Measurements from ENCODE around the gene ZMYND8. TPM values are rescaled to one million over a fixed set of nuclear protein-coding genes. Genes with fewer than 3 reads are reported as not detected.

Gene ZMYND8
- total RNA-seq, 4 donors from 2014 or later, result 22.7 to 44.5 (median 28.6) TPM

DNA sequence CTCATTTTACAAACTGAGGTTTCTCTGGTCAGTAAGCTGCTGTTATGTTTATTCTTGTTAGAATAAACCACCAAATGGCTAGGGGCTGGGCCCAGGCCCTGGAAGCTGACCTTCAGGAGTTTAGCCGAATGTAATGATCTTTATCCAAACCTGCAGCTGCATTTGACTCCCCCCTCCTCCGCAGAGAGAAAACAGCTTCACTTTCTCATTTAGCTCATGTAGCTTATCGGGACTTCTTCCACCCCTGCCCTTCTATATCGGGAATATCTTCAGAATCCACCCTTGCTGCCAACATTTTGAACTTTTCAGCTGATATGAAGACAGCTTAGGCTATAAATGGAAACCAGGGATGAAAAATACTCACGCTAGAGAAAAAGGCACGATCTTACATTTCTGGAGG lies 102.6 kb downstream of the ZMYND8 start:
- TF ChIP-seq, protein P1, sequence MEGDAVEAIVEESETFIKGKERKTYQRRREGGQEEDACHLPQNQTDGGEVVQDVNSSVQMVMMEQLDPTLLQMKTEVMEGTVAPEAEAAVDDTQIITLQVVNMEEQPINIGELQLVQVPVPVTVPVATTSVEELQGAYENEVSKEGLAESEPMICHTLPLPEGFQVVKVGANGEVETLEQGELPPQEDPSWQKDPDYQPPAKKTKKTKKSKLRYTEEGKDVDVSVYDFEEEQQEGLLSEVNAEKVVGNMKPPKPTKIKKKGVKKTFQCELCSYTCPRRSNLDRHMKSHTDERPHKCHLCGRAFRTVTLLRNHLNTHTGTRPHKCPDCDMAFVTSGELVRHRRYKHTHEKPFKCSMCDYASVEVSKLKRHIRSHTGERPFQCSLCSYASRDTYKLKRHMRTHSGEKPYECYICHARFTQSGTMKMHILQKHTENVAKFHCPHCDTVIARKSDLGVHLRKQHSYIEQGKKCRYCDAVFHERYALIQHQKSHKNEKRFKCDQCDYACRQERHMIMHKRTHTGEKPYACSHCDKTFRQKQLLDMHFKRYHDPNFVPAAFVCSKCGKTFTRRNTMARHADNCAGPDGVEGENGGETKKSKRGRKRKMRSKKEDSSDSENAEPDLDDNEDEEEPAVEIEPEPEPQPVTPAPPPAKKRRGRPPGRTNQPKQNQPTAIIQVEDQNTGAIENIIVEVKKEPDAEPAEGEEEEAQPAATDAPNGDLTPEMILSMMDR (IDR thresholded peaks at IDR 0.05), result no peak
- no peak for DNase-seq (ENCODE audit: low spot score)
- ATAC-seq (ENCODE audit: low FRiP score), result no peak

- no peak for DNase-seq (ENCODE audit: low spot score)
- no peak for ATAC-seq (ENCODE audit: low FRiP score)
- TF ChIP-seq, protein P1 (IDR thresholded peaks at IDR 0.05), result no peak
Measured at GRCh38 chr20:47252879-47253307, 103.6 kb downstream of the ZMYND8 start.

DNA sequence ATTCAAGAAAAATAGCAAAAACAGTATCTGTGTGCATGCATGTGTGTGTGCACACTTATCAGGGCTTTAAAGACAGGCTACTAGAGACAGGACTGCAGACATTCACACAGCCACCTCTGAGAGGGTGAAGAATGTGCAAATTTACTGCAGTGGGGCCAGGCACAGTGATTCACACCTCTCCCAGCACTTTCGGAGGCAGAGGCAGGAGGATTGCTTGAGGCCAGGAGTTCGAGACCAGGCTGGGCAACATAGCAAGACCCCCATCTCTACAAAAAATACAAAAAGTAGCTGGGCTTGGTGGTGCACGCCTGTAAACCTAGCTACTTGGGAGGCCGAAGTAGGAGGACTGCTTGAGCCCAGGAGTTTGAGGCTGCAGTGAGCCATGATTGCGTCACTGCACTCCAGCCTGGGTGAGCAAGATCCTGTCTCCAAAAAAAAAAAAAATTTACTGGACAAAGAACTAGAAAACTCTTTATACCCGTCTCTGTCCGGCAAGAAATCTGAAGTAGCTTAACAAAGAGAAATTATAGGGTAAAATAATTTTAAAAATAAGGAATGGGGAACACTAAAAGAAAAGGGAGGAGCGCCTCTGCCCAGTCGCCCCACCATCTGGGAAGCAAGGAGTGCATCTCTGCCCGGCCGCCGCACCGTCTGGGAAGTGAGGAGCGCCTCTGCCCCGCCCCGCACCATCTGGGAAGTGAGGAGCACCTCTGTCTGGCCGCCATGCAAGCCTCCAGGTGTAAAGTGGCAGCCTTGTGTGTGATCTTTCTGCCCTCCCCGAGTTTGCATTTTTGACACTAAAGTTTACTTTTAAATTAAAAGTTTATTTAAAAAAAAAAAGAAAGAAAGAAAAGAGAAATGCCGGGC lies 105.1 kb downstream of the ZMYND8 start:
- DNase-seq (ENCODE audit: low spot score), result no peak

GRCh38 chr20:47250360-47250759 lies 106.1 kb downstream of the ZMYND8 start:
- TF ChIP-seq, protein P1 (IDR thresholded peaks at IDR 0.05), result no peak
- ATAC-seq (ENCODE audit: low FRiP score) (no peak), DNase-seq (ENCODE audit: low spot score) (no peak)

More for the DNA sequence above, 105.1 kb downstream of the ZMYND8 start:
- ATAC-seq (ENCODE audit: low FRiP score), result no peak
- TF ChIP-seq, protein P1 (IDR thresholded peaks at IDR 0.05), result no peak

- ATAC-seq (ENCODE audit: low FRiP score) (no peak), DNase-seq (ENCODE audit: low spot score) (no peak)
- TF ChIP-seq, protein P1 (IDR thresholded peaks at IDR 0.05), result no peak
Measured at GRCh38 chr20:47249913-47250312, 106.6 kb downstream of the ZMYND8 start.

GRCh38 chr20:47248448-47248966 lies 108.0 kb downstream of the ZMYND8 start:
- DNase-seq (ENCODE audit: low spot score), result no peak
- ATAC-seq (ENCODE audit: low FRiP score), result no peak
- TF ChIP-seq, protein P1 (IDR thresholded peaks at IDR 0.05), result no peak

- TF ChIP-seq, protein P1 (IDR thresholded peaks at IDR 0.05), result no peak
- ATAC-seq (ENCODE audit: low FRiP score), result no peak
Measured at GRCh38 chr20:47247972-47248371, 108.5 kb downstream of the ZMYND8 start.

More at GRCh38 chr20:47247972-47248371, 108.5 kb downstream of the ZMYND8 start:
- no peak for DNase-seq (ENCODE audit: low spot score)
